ENCODE measurements around the gene EP400. TPM values are rescaled to one million over a fixed set of nuclear protein-coding genes. Genes with fewer than 3 reads are reported as not detected.

The EP400 gene
- total and polyA plus RNA-seq, 2 of the 13 experiments (the other 11 are each of a cell fraction or from before 2014, with no cell fraction given), result 4.9 to 5.0 TPM

- TF ChIP-seq, protein P1, sequence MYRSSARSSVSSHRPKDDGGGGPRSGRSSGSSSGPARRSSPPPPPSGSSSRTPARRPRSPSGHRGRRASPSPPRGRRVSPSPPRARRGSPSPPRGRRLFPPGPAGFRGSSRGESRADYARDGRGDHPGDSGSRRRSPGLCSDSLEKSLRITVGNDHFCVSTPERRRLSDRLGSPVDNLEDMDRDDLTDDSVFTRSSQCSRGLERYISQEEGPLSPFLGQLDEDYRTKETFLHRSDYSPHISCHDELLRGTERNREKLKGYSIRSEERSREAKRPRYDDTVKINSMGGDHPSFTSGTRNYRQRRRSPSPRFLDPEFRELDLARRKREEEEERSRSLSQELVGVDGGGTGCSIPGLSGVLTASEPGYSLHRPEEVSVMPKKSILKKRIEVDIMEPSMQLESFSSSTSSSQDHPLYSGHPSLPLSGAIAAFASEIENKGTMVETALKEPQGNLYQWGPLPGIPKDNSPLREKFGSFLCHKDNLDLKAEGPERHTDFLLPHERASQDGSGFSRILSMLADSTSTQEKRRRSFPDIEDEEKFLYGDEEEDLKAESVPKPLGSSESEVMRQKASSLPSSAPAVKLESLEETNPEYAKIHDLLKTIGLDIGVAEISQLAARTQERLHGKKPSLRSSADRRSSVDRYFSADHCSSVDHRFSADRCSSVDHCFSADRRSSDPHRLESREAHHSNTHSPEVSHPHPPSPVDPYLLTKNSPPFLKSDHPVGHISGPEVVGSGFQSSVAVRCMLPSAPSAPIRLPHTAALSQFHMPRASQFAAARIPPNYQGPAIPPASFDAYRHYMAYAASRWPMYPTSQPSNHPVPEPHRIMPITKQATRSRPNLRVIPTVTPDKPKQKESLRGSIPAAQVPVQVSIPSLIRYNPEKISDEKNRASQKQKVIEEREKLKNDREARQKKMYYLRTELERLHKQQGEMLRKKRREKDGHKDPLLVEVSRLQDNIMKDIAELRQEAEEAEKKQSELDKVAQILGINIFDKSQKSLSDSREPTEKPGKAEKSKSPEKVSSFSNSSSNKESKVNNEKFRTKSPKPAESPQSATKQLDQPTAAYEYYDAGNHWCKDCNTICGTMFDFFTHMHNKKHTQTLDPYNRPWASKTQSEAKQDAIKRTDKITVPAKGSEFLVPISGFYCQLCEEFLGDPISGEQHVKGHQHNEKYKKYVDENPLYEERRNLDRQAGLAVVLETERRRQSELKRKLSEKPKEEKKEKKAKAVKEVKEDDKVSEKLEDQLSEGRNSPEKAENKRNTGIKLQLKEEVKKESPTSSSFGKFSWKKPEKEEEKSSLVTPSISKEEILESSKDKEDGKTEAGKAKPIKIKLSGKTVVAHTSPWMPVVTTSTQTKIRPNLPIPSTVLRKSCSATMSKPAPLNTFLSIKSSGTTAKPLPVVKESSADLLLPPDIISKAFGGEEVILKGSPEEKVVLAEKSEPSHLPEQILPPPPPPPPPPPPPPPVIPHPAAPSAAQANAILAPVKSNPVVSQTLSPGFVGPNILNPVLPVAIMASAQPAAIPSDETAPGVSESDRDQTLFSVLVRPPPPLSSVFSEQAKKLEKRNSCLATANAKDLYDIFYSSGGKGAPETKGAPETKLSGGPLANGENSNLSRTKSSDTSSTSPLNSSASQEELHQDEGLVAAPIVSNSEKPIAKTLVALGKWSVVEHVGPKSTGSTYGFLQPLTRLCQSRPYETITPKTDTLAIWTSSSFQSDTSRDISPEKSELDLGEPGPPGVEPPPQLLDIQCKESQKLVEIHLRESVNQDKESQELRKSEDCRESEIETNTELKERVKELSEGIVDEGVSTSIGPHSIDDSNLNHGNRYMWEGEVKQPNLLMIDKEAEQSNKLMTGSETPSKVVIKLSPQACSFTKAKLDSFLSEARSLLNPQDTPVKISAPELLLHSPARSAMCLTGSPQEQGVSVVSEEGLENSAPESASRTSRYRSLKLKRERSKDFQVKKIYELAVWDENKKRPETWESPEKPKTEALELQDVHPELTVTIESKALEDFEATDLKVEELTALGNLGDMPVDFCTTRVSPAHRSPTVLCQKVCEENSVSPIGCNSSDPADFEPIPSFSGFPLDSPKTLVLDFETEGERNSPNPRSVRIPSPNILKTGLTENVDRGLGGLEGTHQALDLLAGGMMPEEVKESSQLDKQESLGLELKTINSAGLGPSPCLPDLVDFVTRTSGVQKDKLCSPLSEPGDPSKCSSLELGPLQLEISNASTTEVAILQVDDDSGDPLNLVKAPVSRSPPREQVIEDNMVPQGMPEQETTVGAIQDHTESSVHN (CRISPR knock-in tag; IDR thresholded peaks at IDR 0.05), result no peak
- no peak for TF ChIP-seq ZNF577 (CRISPR knock-in tag; IDR thresholded peaks at IDR 0.05; ENCODE audit: borderline replicate concordance, low read depth)
Observed at GRCh38 chr12:131971226-131971625, 21.5 kb downstream of the EP400 start (continued).

GRCh38 chr12:131975228-131975627 is 25.5 kb downstream of the EP400 start:
- H3K27ac ChIP-seq (ENCODE audit: extremely low read length, insufficient read depth, low read length), result no peak overlapping the region
- FAIRE-seq (no peak), DNase-seq (ENCODE audit: low spot score) (no peak), ATAC-seq (no peak; the same call in 2 of the 3 replicates)
- H3K9ac ChIP-seq (ENCODE audit: insufficient read depth, low read depth, low read length), result no peak overlapping the region
- WGBS (ENCODE audit: low lambda C conversion rate), result 96% methylated on average over 8 of the region's 8 CpGs
- no peak overlapping the region for H3K4me2 ChIP-seq (ENCODE audit: low read depth, low read length)
- ChIA-PET POLR2A (no interaction called here), CTCF (ENCODE audit: low intra/inter-chr PET ratio, low total read pairs) (no interaction called here)
- in situ Hi-C loops (cut with HindIII; ENCODE audit: extremely low pct_ligation_motif_present, low pct_unique_long_range_greater_than_20kb) (no loop called here), intact Hi-C loops (cut with micrococcal nuclease; ENCODE audit: unreplicated experiment) (no loop called here)
- H2AFZ ChIP-seq (ENCODE audit: low read length), result no peak overlapping the region
- H3K4me1 ChIP-seq (ENCODE audit: insufficient read depth, low read length), result no peaks in the 10 kb centered on the region
- H4K20me1 ChIP-seq (ENCODE audit: insufficient read depth, low read length), result no peaks in the 10 kb centered on the region
- peaks cover 28% of the 10 kb centered on the region for H3K79me2 ChIP-seq (ENCODE audit: insufficient read depth, low read length)
- no peak overlapping the region for H3K4me3 ChIP-seq (replicated peaks in 1 of 3; ENCODE audit: insufficient read depth in 1 of 3, low read depth in 2 of 3, low read length in 3 of 3)
- no peaks in the 10 kb centered on the region for H3K9me3 ChIP-seq (ENCODE audit: low read length)
- peaks cover 1 to 18% of the 10 kb centered on the region in 2 experiments; a peak in 2 of 5 replicates for H3K36me3 ChIP-seq (replicated peaks in 1 of 2; ENCODE audit: control insufficient read depth in 1 of 2, insufficient read depth in 2 of 2, low read length in 2 of 2)
- H3K27me3 ChIP-seq (ENCODE audit: control insufficient read depth in 1 of 2, insufficient read depth in 2 of 2, low read length in 2 of 2), result no peaks in the 10 kb centered on the region
- BruUV-seq (replicated peaks), result no TSS peak
- TF ChIP-seq IKZF5 (CRISPR knock-in tag; IDR thresholded peaks at IDR 0.05) (no peak), ZNF691 (CRISPR knock-in tag; IDR thresholded peaks at IDR 0.05; ENCODE audit: borderline replicate concordance, low read depth) (no peak), ZMYM2 (CRISPR knock-in tag; IDR thresholded peaks at IDR 0.05) (no peak), CEBPG (CRISPR knock-in tag; IDR thresholded peaks at IDR 0.05) (no peak), HDAC1 (CRISPR knock-in tag; IDR thresholded peaks at IDR 0.05) (no peak), ZNF350 (CRISPR knock-in tag; IDR thresholded peaks at IDR 0.05; ENCODE audit: borderline replicate concordance, low read depth) (no peak), ZNF383 (CRISPR knock-in tag; IDR thresholded peaks at IDR 0.05; ENCODE audit: borderline replicate concordance) (no peak), CTCF (CRISPR knock-in tag; IDR thresholded peaks at IDR 0.05) (no peak), ZNF282 (IDR thresholded peaks at IDR 0.05; ENCODE audit: partially characterized antibody) (no peak)
